ENCODE measurements around the gene LAMB3.
"Not testable (repeated sequence)": the region's sequence is repeated elsewhere in the genome, so short reads cannot be mapped to it uniquely, and the experiment has no call there.

Gene LAMB3

DNA sequence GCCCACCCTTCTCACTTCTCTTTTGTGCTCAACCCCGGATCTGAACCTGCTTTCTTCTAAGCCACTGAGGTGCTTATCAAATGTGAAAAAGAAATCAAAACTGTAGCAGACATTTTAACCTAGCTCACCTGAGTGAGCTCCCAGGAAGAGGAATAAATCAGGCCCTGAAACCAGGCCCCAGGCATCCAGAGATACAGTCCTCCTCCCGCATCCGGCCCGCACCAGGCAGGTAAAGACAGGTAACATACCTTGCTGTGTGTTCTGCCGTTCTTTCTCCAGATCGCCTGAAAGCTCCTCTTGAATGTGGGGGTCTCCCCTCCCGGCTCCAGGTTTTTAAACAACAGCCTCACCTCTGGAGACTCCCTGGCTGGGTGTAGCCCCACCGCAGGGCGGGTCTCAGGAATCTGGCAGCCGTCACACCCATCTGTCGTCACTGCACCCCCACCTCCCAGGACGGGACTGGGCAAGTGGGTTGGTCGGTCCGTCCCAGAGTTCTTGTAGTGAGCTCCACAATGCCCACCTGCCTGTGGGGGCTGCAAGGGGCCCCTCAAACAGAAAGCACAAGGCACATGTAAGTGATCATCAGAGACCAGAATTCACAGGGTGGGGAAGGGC is at the start of gene LAMB3:
TSS of gene LAMB3 (minus strand) at position 305 of the 615 bp plus-strand sequence. CDS start 1,481 bp downstream, outside the sequence.
- no peak for DNase-seq

DNA sequence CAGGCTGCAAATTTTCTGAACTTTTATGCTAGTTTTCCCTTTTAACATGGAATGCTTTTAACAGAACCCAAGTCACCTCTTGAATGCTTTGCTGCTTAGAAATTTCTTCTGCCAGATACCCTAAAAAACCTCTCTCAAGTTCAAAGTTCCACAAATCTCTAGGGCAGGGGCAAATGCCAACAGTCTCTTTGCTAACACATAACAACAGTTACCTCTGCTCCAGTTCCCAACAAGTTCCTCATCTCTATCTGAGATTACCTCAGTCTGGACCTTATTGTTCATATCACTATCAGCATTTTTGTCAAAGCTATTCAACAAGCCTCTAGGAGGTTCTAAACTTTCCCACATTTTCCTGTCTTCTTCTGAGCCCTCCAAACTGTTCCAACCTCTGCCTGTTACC is 48.5 kb upstream of the LAMB3 start:
- DNase-seq, result not testable (repeated sequence)

DNA sequence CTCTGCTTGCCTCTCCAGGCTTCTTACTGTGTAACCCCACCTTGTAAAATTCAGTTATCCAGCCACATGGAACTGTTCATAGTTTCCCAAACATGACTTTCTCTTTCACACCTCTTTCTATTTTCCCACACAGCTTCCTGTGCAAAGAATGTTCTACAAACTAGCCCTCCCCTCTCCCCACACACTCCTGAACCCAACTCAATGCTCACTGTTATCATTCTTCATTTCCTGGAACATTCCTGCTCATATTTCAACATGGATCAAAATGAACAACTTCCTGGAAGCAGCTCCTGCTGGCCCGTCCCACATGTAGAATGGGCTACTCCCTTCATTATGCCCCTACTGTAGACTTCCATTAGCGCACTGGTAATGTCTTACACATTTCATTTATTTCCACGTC is 44.9 kb upstream of the LAMB3 start:
- no peak for DNase-seq

DNA sequence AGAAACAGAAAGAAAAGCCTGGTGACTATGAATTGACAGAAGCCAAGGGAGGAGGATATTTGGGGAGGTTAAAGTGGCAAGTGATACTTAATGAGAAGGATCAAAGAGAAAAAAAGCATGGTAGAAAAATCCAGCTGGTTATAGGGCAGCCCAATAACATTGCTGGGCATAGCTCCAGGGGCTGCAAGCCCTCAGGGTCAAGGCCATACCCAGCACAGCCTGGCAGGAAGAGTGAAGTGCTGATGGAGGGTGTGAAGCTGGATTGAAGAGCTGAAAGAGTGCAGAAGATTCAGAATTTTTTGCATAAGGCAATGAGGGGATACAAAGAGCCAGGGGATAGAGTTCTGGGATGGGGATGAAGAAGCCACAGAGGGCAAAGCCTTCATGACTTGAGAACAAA is 44.4 kb upstream of the LAMB3 start:
- no peak for DNase-seq

DNA sequence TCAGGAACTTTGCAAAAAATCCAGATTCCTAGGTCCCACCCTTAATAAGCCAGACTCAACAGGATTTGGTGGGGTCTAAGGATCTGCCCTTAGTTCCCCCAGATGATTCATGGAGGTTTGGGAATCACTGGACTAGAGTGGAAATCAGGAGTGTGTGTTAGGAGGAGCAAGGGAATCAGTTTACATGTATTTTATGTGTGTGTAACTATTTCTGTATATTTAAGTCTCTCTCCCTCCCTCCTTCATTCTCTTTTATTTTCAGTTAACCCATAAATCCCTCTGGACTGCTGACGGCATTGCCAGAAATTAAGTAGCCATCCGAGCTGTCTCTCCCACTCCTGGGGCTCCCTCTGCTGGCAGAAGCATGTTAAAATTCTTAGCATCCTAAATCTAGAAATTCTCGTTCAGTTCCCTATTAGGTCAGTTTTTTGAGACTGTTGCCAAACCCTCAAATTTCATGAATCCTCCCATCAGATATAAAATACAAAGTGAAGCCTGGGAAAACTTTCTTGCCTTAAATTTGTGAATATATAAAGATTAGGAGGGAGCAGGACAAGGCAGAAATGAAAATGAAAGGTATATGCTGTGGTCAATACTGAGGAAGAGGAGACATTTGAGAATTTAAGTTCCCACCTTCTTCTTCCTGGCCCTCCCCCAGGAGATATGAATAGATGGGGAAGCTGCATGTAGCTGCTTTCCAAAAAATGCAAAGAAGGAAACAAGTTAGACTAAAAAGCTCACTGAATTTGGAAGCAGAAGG is 40.7 kb upstream of the LAMB3 start:
- peak; percentile 67 to 74 for DNase-seq

DNA sequence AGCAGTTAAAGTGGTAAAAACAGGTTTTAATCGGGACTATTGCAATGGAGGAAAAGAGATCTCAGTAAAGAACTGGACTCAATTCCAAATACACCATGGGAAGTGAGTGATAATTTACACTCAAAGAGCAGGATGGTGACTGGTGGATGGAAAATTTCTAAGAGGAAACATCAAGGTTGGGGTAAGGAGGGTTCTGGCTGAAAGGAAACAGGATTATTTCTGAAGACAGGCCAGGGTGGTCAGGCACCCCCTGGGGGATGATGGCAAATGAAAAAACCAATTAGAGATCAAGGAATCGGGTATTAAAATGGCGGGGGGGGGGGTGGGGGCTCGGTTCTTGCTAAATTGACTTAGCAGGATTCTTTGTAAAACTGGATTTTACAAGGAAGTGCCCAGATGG is 40.1 kb upstream of the LAMB3 start:
- no peak for DNase-seq

DNA sequence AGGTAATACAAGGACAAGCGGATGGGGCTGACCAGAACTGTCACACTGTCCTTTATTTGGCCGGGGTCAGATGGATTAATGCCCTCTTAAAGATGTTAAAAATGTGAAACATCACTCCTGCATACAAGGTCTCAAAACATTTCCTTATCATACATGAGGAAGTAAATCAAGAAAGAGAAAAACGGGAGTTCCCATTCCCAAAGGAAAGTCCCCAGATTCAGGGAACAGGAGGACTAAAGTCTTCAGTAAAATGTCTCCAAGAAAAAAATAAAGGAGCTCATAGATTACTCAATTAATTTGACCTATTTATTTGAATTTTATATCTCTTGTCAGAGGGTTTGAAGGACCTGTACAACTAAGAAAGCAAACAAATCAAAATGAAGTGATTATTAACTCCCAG is 39.0 kb upstream of the LAMB3 start:
- no peak for DNase-seq

DNA sequence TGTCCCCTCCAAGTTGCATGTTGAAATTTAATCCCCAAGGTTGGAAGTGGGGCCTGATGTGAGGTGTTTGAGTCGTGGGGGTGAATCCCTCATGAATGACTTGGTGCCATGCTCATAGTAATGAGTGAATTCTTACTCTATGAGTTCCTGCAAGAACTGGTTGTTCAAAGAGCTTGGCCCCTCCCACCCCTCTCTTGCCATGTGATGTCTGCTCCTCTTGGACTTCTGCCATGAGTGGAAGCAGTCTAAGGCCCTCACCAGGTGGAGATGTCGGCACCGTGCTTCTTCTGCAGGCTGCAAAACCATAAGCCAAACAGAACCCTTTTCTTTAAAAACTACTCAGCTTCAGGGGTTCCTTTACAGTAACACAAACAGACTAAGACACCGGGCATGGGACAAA is 37.3 kb upstream of the LAMB3 start:
- DNase-seq, result no peak

DNA sequence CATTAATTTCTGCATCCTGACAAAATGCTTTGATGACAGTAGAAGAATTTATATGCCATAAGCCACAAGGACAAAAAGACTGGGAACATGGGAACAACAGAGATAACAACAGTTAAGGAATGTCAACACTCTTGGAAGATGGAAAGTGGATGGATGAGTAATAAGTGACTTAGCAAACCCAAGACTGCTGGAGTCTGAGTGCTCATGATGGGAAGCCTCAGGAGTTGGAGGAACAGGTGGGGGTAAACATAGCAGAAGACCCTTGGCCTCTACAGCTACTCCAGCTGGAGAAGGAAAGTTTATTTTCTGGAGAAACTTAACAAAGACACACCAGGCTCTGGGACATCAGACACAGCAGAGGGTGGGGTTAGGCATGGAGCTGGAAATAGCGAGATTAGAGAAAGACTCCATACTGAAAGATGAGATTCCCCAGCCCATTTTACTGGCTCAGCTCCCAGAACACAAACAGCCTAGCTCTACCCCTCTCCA is 36.6 kb upstream of the LAMB3 start:
- no peak for DNase-seq

DNA sequence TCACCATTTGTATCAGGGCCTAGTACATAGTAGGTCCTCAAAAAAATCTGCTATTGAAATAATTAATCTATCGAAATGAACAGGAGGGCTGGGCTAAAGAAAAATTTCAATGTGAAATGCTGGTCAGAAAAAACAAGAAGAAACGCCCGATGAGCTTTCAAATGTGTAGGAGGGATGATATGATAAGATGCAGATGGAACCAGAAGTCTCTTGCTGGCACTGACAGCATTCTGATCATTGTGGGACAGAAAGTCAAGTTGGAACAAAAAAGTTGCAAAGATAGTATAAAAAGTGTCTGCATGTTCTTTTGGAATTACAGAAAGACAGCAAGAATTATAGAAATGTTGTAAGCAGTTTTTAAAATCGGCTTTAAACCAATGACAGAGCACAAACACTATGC is 34.1 kb upstream of the LAMB3 start:
- DNase-seq, result no peak

DNA sequence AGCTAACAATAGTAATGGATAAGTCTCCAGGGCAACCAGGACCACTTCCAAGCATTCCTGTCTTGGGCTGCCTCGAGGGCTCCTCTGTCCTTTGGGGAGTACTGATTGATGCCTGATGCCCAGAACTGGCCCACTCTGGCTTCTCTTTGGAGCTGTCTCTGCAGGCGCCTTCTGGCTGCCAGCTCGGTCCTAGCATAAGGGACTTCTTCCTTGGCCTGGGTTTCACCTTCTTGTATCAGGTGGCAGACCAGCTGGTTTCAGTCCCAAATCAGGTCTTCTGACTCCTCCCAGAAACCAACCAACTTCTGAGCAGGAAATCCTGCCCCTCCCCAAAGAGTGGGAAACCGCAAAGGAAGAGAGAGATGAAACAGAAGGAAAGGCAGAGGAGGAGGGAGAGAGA is 33.6 kb upstream of the LAMB3 start:
- peak in 1 of 2 donors; percentile 56 for DNase-seq

DNA sequence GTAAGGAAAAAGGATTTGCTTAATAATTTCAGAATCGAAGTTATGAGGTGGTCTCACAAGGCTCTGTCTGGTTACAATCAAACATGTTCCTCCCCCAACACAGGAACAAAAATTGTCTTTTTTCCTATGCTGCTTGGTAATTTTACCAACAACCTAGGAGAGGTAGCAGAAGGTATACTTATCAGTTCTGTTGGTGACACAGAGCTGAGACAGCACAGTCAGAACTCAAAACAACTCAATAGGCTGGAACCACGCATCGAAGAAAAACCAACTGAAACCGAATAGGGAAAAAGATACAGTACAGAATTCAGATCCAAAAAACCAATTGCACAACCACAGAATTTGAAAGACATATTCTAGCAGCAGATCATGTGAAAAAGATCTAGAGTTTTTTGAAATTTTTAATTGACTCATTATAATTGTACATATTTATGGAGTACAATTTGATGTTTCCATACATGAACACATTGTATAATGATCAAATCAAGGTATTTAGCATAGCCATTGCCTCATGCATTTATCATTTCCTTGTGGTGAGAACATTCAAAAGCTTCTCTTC is 26.8 kb upstream of the LAMB3 start:
- no peak for DNase-seq

DNA sequence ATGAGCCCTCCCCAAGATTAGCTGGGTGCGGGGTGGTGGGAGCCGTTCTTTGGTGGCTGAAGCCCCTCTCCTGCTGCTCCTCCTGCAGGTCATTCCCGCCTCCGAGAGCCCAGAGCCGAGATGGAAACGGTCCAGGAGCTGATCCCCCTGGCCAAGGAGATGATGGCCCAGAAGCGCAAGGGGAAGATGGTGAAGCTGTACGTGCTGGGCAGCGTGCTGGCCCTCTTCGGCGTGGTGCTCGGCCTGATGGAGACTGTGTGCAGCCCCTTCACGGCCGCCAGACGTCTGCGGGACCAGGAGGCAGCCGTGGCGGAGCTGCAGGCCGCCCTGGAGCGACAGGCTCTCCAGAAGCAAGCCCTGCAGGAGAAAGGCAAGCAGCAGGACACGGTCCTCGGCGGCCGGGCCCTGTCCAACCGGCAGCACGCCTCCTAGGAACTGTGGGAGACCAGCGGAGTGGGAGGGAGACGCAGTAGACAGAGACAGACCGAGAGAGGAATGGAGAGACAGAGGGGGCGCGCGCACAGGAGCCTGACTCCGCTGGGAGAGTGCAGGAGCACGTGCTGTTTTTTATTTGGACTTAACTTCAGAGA is 23.4 kb upstream of the LAMB3 start:
- no peak for DNase-seq

DNA sequence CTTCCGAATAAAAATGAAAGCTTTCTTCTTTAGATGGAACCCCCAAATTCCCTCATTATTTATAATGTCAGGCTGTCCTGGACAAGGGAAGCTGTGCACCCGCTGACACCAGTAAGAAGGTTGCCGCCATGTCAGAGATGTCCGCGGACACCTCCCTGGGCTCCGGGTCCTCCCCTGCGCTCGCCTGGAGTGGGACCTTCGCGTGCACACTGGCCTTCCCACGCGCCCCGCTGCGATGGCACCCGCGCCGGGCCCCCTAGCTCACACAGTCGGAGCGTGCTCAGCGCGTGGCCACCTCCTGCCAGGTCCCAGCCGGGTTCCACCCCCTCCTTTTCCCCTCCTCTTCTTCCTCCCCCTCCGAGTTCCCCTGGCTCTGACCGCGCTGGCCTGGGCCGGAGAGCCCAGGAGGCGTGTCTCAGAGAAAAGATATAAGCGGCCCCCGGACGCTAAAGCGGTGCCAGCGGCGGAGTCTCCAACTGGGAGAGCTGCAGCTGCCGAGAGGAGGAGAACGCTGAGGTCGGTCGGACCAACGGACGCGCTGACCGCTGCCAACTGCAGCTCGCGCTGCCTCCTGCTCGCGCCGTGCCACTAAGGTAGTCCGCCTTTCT is 22.8 kb upstream of the LAMB3 start, which contains the start of gene G0S2:
TSS of gene G0S2 (plus strand) at position 456 of the 608 bp plus-strand sequence. CDS start 273 bp downstream, outside the sequence.
- peak; percentile 30 to 80 for DNase-seq

DNA sequence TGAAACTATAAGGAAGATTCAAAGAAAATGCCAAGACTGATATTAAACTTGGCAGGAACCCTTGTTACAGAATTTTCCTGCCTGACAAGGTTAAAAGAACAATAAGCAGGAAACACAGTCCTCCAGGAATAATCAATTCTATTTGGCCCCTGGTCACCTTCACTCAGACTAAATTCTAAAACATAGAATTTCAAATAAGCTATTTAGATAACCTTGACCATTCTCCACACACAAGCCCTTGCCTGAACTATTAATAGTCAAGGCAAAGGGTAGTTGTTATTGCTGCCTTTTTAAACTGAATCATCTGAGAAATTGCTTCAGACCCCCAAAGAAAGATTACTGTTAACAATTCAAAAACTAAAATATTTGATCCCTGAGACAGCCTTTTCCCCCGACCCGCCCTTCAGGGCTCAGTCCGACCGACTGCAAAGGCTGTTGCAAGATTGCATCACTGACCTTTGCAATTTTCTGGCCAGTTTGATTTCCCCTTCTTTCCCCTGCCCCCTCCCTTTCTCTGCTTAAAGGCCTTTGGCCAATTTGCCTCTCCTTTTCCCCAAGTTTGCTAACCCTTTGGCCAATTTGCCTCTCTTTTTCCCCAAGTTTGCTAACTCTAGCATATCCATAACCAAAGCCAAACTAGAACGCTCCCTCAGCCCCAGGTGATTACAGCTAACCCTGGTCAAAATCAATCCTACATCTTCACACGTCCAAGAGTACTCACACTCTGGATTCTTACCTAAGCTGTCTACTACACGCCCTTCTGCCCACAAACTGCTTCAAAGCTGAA is 21.6 kb upstream of the LAMB3 start:
- DNase-seq, result peak in 1 of 2 donors; percentile 52

DNA sequence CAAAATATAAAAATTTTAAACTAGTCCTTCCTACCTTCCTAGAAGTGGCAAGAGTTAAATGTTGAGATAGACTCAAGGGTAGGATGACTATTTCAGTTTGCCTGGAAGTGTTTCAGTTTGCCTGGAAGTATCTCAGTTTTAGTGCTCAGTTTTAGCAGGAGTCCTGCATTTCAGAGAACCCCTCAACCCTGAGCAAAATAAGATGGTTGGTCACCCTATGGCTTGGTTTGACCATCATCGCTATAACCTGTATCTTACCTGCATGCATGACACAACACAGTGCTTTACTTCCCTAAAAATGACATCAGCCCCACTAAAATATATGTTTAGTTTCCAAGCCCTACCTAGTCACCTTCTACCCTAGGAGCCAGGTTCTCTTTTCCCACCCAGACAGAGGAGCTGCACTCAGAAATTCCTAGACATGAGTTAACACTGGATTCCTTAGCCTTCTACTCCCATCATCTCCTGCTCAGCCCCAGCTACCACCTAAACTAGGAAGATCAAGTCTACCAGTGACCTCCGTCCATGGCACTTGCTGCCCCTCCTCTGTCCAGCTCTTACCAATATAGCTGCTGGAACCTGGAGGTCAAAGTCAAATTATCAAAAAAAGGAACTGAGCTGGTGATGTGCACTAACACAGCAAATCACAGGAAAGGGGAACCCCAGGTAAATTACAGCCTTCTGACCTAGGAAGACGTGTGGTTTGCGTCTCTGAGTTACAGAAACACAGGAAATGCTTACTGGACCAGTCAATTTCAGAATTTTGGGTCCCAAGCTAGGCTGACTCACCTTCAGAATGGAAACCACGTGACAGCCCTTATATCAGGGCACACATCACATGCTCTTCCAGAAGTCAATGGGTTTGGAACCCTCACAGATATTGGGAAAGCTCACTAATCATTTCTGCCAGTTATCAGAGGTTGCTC is 20.7 kb upstream of the LAMB3 start:
- DNase-seq, result peak; percentile 57 to 77

DNA sequence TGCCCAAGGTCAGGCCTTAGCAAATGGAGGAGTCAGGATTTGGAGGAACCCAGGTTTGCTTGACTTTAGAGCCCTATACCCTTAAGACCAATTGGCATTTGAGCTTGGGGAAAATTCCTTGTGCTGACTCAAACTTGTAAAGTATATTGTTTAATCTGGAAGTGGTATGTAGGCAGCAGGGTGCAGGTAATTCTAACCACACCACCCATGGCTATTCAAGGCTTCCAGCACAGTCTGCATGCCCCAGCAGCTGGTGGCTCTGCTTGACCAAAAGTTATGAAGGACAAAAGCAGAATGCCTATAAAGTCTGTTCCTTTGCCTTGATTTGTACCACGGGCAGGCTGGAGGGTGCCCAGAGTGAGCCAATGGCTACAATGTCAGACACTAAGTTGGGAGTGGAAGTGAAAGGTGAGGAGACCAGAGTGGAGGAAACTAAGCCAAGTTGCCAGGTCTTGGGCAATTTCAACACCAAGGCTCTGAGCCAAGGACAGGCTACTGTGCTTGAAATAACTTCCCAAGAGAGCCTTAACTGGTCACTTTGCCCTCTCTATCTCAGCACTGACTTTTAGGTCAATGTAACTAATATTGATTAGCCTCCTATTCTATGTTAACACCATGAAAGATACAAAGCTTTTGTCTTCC is 18.3 kb upstream of the LAMB3 start:
- DNase-seq, result no peak

DNA sequence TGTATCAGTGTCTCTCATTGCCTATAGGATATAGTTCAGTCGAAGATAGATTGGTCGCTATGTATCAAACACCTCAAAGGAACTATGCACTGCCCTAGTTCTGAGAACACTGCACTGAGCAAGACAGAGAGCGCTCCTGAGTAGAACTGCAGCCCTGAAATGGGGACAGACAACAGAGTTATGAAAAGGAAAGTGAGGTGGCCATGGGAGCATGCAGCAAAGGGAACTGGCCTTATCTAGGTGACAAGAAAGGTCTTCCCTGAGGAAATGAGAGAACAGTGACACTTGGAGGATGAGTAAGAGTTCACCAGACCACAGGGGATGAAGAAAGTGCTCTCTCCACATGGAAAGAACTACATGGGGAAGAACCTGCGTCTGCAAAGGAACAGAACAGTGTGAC is 15.5 kb upstream of the LAMB3 start:
- no peak for DNase-seq

DNA sequence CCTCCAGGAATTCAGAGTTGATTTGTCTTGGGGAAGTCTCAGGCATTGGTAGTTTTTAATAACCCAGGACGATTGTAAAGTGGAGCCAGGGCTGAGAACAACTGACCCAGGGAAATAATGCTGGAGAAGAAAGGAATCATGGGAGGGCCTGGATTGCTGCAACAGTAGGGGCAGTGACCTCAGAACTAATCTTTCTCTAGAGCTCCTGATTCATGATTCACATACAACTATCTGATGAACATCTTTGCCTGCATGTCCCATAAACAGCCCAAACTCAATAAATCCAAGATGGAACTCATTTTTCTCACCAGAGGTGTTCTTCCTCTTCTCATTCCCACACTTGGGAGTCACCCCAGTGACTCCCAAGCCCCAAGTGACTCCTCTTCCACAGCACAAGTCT is 14.9 kb upstream of the LAMB3 start:
- no peak for DNase-seq

DNA sequence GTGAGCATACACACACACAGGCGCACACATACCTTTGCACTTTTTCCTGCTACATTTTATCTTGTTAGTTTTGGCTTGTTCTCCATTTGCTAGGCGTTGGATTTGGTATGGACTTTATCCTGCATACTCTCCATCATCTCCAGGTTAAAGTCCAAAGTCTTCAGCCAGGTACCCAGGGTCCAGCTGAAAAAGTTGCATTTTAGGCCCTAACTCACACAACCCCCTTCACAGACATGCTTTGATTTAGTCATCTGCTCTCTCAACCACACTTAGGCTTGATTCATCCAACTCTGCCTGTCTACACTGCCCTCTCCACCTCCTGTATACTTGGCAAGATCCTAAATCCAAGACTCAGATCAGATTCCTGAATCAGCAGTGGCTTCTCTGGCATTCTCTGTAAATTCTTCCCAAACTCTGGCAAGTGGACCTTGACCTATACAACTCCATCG is 10.7 kb upstream of the LAMB3 start:
- no peak for DNase-seq

DNA sequence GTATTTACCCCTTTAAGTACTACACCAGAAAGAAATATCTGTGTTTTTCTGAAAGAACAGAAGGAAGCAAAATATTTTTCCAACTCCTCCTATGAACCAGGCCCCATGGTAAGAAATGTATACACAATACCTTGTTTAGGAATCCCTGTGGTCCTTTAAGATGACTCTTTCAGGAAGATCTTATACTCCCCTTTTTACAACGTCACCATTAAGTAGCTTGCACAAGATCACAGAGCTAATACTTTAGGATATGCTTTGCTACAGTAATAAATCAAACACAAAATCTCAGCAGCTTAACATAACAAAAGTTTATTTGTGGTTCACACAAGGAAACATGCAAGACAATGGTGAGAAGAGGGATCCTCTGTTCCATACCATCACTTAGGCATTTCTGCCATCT is 8.8 kb upstream of the LAMB3 start:
- no peak for DNase-seq

All from CD4-positive, alpha-beta T cell treated with Interleukin-1 beta for 1 hour (primary cell).